ENCODE data around the gene CCDC33.
"Not testable (repeated sequence)": the region's sequence is repeated elsewhere in the genome, so short reads cannot be mapped to it uniquely, and the experiment has no call there.

CCDC33 gene

GRCh38 chr15:74338676-74339075, 102.5 kb downstream of the CCDC33 start:
- no peak for DNase-seq

- no peak for DNase-seq
Observed at GRCh38 chr15:74339371-74339770, 103.2 kb downstream of the CCDC33 start.

- peak in 1 of 2 donors; percentile 5 for DNase-seq
Observed at GRCh38 chr15:74340150-74340549, 104.0 kb downstream of the CCDC33 start.

GRCh38 chr15:74343127-74343796, 107.1 kb downstream of the CCDC33 start:
- DNase-seq = no peak

- DNase-seq = no peak
Observed at GRCh38 chr15:74343797-74344127, 107.6 kb downstream of the CCDC33 start.

- DNase-seq = no peak
Observed at GRCh38 chr15:74345051-74345450, 108.9 kb downstream of the CCDC33 start.

- DNase-seq = no peak
Observed at GRCh38 chr15:74347757-74348250, 111.7 kb downstream of the CCDC33 start.

GRCh38 chr15:74349241-74349778, 113.2 kb downstream of the CCDC33 start:
- no peak for DNase-seq

- no peak for DNase-seq
Observed at GRCh38 chr15:74350295-74351275, 114.5 kb downstream of the CCDC33 start.

- DNase-seq = no peak
Observed at GRCh38 chr15:74351670-74352069, 115.5 kb downstream of the CCDC33 start.

GRCh38 chr15:74352393-74352910, 116.3 kb downstream of the CCDC33 start:
- no peak for DNase-seq

GRCh38 chr15:74353992-74354391, 117.9 kb downstream of the CCDC33 start:
- DNase-seq = not testable (repeated sequence)

- not testable (repeated sequence) for DNase-seq
Observed at GRCh38 chr15:74356050-74356449, 119.9 kb downstream of the CCDC33 start.

- not testable (repeated sequence) for DNase-seq
Observed at GRCh38 chr15:74357514-74357913, 121.4 kb downstream of the CCDC33 start.

GRCh38 chr15:74359376-74359775, 123.2 kb downstream of the CCDC33 start:
- not testable (repeated sequence) for DNase-seq

GRCh38 chr15:74360855-74361254, 124.7 kb downstream of the CCDC33 start:
- DNase-seq = not testable (repeated sequence)

- no peak for DNase-seq
Observed at GRCh38 chr15:74362482-74362881, 126.4 kb downstream of the CCDC33 start.

GRCh38 chr15:74364936-74365597, 128.9 kb downstream of the CCDC33 start:
- no peak for DNase-seq

- DNase-seq = peak in 1 of 2 donors; percentile 13
Observed at GRCh38 chr15:74365598-74366445, 129.7 kb downstream of the CCDC33 start.

GRCh38 chr15:74367296-74367854, 131.2 kb downstream of the CCDC33 start, which contains the start of gene CYP11A1:
Gene CYP11A1, minus strand, starts transcription at chr15:74367646. Its CDS starts 61 bp downstream, at chr15:74367585.
- no peak for DNase-seq

GRCh38 chr15:74368121-74368520, 132.0 kb downstream of the CCDC33 start:
- no peak for DNase-seq
